GM19193 (cell line): ENCODE data around the gene OR2T34.
"Not testable (repeated sequence)": the region's sequence is repeated elsewhere in the genome, so short reads cannot be mapped to it uniquely, and the experiment has no call there.

Experiments
- POLR2A ChIP-seq: IDR thresholded peaks from 4 replicates; pipeline ENCODE4 v1.6.1; 2011; ENCODE audit not compliant: insufficient read depth, insufficient read length; ENCODE audit errors: extremely low read depth

Gene OR2T34, protein sequence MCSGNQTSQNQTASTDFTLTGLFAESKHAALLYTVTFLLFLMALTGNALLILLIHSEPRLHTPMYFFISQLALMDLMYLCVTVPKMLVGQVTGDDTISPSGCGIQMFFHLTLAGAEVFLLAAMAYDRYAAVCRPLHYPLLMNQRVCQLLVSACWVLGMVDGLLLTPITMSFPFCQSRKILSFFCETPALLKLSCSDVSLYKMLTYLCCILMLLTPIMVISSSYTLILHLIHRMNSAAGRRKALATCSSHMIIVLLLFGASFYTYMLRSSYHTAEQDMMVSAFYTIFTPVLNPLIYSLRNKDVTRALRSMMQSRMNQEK

GRCh38 chr1:248574657-248575056, at the start of gene OR2T34:
OR2T34 (minus strand) TSS chr1:248574757; CDS start chr1:248574757, 0 bp downstream.
- not testable (repeated sequence) for TF ChIP-seq POLR2A

DNA sequence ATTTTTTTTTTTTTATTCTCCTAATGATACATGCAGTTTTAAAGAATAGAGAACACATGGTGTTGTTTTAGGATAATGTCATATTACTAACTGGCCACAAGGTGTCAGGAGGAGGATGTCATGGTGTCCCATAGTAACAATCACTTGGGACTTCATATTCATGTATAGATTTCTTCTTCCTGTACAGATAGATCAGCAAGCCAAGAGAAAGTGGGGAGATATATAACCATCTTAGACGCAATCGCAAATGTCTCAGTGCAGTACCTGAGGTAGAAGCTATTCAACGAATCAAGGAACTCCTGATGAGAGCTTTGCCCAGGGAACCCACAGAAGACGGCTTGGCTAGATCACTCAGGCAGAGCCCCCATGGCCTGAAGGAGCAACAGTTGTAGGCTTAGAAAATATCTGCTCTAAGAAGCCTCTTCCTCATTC, 48.0 kb upstream of the OR2T34 start:
- no peak for TF ChIP-seq POLR2A

- TF ChIP-seq POLR2A, result no peak
Measured at GRCh38 chr1:248621770-248622169, 47.2 kb upstream of the OR2T34 start.

DNA sequence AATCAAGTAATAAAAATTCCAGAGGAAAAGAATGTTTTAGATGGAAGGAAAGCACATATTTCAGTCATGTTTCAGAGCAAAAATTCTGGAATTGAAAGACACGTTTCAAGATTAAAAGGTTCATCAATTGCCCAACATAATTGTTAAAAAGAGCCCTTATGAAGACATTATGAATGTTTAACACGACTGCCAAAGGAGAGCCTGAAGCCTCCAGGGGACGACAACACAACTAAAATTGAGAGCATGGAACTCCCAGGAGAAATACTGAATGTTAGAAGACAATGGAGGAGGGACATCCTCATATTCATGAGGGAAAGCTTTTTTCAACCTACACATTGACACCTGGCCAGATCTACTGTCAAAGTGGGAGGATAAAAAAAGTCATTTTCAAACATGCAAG, 44.3 kb upstream of the OR2T34 start:
- TF ChIP-seq POLR2A, result no peak

GRCh38 chr1:248618119-248618518, 43.6 kb upstream of the OR2T34 start:
- no peak for TF ChIP-seq POLR2A

GRCh38 chr1:248613742-248614141, 39.2 kb upstream of the OR2T34 start:
- no peak for TF ChIP-seq POLR2A

GRCh38 chr1:248611883-248612414, 37.4 kb upstream of the OR2T34 start:
- no peak for TF ChIP-seq POLR2A

GRCh38 chr1:248610301-248610700, 35.7 kb upstream of the OR2T34 start:
- no peak for TF ChIP-seq POLR2A

- no peak for TF ChIP-seq POLR2A
Measured at GRCh38 chr1:248599396-248599795, 24.8 kb upstream of the OR2T34 start.

- no peak for TF ChIP-seq POLR2A
Measured at GRCh38 chr1:248597589-248597988, 23.0 kb upstream of the OR2T34 start, which contains the start of gene OR2T10. OR2T10 (minus strand) TSS chr1:248597700; CDS start chr1:248593768, 3,932 bp downstream.

- TF ChIP-seq POLR2A, result no peak
Measured at GRCh38 chr1:248596615-248597014, 22.1 kb upstream of the OR2T34 start.

- no peak for TF ChIP-seq POLR2A
Measured at GRCh38 chr1:248593226-248593625, 18.7 kb upstream of the OR2T34 start.

DNA sequence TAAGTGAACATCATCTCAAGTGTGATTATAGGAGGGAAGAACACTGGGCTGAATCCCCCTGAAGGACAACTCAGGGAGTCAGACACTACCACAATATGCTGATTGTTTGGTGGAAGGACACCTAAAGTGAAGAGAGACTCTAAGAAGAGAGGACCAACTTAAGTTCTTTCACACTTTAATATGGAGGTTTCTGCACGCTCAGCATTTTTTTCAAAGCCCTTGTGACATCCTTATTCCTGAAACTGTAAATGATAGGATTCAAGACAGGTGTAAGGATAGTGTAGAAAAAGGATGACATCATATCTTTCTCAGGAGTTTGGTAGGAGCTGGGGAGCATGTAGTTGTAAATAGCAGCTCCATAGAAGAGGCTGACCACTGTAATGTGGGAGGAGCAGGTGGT, 18.1 kb upstream of the OR2T34 start:
- no peak for TF ChIP-seq POLR2A

DNA sequence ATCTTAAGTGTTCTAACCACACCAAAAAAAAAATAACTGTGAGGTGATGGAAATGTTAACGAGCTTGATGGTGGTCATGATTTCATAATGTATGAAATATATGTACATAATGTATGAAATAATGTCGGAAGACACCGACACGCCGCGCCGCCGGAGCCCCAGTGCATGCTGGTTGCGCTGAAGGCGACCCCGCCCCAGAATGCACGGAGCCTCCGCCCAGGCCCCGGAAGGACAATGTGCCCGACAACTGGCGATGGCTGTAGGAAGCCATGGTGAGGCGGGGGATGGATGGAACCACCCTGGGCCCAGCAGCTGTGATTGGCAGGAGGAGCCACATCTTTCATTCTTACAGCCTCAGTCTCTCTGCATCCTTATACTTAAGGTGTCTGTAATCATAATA, 15.5 kb upstream of the OR2T34 start:
- TF ChIP-seq POLR2A, result no peak

GRCh38 chr1:248589334-248589733, 14.8 kb upstream of the OR2T34 start:
- no peak for TF ChIP-seq POLR2A

DNA sequence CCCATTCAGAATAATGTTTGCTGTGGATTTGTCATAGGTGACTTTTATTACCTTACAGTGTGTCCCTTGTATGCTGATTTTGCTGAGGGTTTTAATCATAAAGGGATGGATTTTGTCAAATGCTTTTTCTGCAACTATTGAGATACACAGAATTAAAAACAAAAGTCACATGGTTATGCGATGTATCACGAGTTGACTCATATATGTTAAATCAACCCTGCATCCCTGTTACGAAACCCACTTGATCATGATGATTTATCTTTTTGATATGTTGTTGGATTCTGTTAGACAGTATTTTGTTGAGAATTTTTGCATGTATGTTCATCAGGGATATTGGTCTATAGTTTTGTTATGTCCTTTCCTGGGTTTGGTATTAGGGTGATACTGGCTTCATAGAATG, 10.7 kb upstream of the OR2T34 start:
- no peak for TF ChIP-seq POLR2A
